HG03095 (cell line): ENCODE results near the gene HMOX2.
A peak's percentile ranks its signal among the peaks of the same experiment; 100 is the strongest.

Source experiments
- ATAC-seq: cut with Tn5 transposase; IDR thresholded peaks from one replicate; pipeline ENCODE4 v1.9.1; 2021; ENCODE audit warnings: moderate library complexity; ENCODE audit not compliant: unreplicated experiment

HMOX2 gene

GRCh38 chr16:4522051-4522581 lies 45.9 kb downstream of the HMOX2 start:
- ATAC-seq, result no peak

- no peak for ATAC-seq
These were observed 47.5 kb downstream of the HMOX2 start for GRCh38 chr16:4523686-4524085.

GRCh38 chr16:4524571-4524970 lies 48.4 kb downstream of the HMOX2 start:
- ATAC-seq, result no peak

GRCh38 chr16:4525069-4525468 lies 48.9 kb downstream of the HMOX2 start:
- ATAC-seq, result no peak

DNA sequence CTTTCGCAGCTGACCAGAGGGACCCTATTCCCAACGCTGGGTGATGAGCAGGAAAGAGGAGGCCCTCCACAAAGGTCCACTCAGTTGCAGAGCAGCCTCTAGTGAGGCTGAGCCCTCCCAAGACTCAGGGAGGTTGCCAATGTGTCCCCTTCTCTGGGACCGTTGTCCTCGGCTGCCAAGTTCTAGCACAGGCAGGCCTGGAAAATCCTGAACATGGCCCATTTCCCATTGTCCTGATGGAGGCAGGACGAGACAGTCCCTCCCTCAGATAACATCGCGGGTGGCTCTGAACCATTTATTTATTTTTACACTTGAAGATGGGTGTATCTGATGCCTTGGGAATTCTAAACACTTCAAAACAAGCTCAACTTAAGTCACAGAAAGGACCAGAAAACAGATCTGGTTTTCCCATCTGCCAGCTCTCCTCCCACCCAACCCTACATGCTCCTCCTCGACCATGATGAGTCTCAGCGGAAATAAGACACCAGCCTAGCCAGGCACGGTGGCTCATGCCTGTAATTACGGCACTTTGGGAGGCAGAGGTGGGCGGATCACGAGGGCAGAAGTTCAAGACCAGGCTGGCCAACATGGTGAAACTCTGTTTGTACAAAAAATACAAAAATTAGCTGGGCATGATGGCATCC lies 49.6 kb downstream of the HMOX2 start:
- no peak for ATAC-seq

- ATAC-seq, result no peak
These were observed 53.2 kb downstream of the HMOX2 start for GRCh38 chr16:4529085-4530060.

DNA sequence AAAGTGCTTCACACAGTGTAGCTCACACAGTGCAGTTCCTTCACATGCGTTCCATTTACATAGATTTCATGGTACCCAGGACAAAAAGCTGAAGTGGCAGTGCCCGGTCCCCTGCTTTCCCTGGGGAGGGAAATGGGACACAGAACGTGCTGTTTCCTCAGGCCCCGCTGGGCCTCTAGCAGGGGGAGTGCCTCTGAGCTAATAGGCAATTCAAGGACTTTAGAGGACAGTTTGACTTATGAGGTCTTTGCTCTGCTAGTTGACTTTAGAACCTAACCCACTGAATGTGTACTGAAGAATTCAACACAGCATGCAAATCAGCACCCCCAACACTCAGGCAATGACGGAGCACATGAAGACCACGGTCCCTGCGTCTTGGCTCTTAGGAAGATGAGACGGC lies 55.6 kb downstream of the HMOX2 start:
- ATAC-seq, result no peak

- ATAC-seq, result no peak
These were observed 56.0 kb downstream of the HMOX2 start for GRCh38 chr16:4532238-4532637.

DNA sequence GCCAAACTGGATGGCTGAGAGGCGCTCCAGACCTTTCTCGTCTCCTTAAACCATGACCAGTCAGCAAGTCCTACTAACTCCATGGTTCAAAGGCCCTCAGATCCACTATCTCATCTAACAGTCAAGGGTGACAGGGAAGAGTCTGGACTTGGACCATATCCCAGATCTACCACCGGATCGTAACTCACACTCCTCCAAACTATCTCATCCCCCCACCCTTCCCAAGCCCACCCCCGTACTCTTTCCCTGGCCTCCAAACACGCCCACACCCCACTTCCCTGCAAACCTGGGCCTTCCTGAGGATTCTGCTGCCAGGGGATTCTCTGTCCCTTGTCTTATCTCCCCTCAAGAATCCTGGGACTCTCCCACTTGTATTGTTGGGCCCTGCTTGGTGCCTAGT lies 57.3 kb downstream of the HMOX2 start:
- ATAC-seq, result no peak

DNA sequence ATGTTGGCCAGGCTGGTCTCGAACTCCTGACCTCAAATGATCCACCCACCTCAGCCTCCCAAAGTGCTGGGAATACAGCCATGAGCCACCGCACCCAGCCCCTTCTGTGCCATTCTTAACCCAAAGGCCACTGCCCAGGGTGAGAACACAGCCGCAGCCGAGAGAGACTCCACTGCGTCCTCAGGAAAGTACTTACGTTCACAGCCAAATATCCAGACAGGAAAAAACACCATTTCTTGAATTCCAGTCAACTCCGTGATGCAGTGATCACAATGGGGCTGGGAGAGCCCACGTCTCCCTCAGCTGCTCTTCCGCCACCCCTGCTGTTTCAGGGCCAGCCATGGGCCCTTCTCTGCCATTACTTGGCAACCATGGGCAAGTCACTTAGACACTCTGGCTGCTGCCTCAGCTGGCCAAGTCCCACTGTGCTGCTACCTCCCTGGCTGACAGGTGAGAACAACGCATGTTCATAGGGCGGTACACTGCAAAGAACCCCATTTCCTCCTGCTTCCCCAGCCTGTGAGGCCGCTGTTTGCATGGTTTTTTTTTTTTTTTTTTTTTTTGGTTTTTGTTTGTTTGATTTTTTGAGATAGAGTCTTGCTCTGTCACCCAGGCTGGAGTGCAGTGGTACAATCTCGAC lies 58.1 kb downstream of the HMOX2 start:
- no peak for ATAC-seq

GRCh38 chr16:4535627-4536108 lies 59.5 kb downstream of the HMOX2 start:
- no peak for ATAC-seq

GRCh38 chr16:4536391-4537106 lies 60.4 kb downstream of the HMOX2 start:
- no peak for ATAC-seq

GRCh38 chr16:4537376-4538343 lies 61.5 kb downstream of the HMOX2 start:
- peak; percentile 26 for ATAC-seq

- peak; percentile 80 for ATAC-seq
These were observed 62.4 kb downstream of the HMOX2 start, which contains the start of gene CDIP1 for GRCh38 chr16:4538350-4539235. TSS of gene CDIP1 (minus strand) at chr16:4538773. CDS start at chr16:4514130, 24,643 bp downstream.

- ATAC-seq, result no peak
These were observed 63.6 kb downstream of the HMOX2 start for GRCh38 chr16:4539716-4540284.

- ATAC-seq, result no peak
These were observed 68.3 kb downstream of the HMOX2 start for GRCh38 chr16:4544473-4544872.

GRCh38 chr16:4548124-4548523 lies 71.9 kb downstream of the HMOX2 start:
- no peak for ATAC-seq

DNA sequence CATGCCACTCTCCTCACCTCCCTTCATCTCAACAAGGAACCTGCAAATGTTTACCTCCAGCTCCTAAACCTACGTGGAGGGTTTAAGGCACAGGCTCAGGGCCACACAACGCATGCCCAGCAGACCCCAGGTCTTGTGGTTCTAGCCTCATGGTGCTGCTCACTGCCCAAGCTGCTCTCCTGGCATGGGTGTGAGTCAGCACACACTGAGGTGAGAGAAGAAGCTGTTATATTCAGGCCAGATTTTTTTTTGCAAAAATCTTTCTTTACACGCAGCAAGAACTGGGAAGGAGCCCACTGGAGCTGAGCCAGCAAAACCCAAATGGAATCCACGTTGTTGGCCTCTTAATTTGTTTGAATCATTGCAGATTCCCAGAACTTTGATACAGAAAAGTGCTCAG lies 74.4 kb downstream of the HMOX2 start:
- no peak for ATAC-seq
